Ramos (cell line): Measurements from ENCODE around the gene ALG14.
"Not testable (repeated sequence)": the region's sequence is repeated elsewhere in the genome, so short reads cannot be mapped to it uniquely, and the experiment has no call there.

Experiments
- in situ Hi-C: fragments of 300-500 bp; cut with MboI; formaldehyde crosslinking; loops from one replicate; pipeline ENCODE4 v1.14.3; 2022; ENCODE audit warnings: low sequenced_read_pairs; ENCODE audit not compliant: unreplicated experiment

The ALG14 gene

DNA sequence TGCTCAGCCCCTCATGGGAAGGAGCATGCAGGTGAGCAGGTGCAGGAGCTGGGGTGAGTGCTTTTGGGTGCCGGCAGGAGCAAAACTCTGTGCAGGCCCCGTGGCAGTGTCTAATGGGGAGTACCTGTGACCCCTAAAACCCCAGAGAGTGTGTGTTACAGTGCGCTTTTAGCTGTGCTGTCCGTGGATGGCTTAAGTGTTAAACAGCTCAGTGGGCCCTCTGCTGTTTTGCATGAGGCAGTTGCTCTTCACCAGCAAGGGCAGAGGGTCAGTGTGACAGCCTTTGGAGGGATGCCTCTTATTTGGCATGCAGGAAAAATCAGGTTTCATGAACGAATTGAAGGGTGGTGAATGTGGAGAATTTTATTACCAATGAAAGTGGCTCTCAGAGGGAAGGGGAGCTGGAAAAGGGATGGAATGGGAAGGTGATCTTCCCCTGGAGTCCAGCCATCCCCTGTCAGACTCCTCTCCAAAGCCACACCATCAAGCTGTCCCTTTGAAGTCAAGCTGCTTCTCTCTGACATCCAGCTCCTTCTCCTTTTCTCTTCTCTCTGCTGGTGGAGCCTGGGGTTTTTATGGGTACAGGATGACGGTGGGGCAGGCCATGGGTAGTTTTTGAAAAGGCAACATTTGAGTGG lies 17.0 kb upstream of the ALG14 start:
- in situ Hi-C loops = no loop called here

DNA sequence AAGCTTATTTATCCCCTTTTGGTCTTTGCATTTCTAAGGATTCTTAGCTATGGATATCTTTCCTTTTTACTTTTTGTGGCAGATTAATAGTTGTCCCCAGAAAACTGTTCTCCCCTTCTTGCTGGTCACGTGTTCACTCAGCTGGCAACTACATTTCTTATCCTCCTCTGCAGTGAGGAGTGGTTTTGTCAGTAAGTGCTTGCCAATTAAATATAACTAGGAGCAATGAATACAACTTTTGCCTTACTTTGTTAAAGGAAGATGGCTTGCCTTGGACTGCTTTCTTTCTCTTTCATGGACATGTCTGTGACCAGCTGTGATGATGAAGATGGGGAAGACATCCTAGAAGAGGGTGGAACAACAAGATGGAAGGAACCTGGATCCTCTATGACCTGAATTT lies 15.6 kb upstream of the ALG14 start:
- in situ Hi-C loops = no loop called here

DNA sequence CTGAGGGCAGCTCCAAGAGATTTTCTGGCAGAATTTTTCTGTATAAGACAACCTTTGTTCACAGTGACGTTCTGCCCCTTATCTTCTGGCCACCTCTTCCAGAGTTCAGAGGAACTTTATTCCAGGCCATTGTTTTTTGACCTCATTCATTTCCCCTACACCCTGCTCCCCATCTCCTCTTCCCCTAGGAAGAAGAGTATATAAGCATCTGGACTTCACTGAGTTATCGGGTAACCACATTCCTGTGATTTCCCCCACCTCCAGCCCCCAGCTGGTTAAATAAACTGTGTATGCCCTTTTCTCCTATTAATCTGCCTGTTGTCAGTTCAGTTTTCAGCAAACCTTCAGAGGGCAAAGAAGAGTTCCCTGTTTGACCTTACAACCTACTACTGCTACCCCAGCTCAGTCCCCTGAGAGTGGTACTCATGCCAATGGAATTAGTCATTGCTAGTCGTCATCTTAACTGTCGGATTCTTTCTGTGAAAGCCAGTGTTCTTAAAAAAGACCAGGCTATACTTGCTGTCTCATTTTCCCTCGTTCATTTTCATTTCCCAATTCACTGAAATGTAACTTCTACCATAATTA lies 14.3 kb upstream of the ALG14 start:
- in situ Hi-C loops = no loop called here

DNA sequence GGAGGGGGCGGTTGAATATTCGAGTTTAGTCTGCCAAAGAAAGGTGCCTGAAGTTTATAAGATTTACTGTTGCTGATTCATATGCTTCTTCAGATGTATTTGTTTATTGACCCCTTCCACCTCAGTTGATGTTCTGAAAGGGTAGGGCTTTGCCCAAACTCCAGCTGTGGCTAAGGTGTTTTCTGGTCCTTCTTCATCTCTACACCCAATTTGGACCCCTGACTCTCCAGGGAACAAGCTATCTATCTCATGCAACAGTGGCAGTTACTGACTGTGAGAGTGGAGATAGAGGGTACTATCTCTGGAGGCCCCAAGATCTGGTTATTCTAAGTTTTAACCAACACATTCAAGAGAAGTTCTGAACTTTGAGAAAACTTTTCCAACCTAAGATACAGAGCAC lies 12.6 kb upstream of the ALG14 start:
- in situ Hi-C loops = no loop called here

DNA sequence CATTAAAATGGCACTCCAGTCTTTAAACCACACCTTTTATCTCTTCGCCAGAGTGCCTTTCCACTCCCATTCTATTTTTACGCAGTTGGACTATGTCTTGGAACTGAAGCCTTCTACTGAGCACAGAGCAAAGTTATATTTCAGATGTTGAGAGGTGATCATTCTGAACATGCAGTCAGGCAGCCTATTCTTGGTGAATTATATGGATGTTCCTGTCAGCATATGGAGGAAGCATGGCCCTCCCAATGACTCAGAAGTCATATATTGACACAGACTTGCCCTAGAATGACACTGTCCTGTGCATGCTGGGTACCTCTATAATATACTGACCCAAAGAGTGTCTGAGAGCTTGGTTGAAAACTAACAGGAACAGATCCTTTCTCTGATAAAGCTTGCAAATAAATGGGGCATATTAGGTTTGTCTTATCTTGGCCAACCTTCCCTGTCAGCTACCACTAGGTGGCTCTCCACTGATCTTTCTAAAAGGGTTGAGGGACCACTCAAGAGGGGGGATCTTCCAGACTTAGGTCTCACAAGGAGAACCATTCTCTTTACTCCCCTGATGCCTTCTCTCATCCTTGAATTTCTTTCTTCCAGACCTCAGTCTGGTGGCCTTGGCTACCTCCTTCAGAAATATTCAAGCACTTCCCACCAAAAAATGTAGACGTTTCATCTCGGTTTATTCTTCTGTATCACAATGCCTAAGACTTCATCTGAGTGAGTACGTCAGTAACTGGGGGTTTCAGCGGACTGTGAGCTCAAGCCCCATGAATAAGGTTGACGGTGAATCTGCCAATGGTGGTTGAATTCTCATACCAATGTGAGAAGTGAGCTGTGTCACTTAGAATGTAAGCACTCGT lies 11.8 kb upstream of the ALG14 start:
- in situ Hi-C loops = no loop called here

DNA sequence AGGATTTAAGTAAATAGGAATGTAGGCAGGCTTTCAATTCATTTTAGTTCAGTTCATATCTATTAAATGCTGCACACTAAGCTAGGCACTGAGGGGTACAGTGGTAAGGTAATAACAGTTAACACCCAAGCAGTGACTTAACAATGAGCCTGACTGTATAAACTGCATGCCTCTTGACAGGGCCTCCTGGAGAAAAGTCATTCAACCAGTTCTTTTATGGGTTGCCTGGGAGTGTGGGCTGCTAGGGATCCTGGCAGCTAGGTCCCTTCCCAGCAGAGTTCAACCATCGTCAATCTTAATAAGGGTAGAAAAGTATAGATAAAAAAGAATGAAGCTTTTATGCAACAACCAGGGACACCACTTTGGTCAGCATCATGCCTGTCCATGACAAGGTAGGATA lies 8.1 kb upstream of the ALG14 start:
- in situ Hi-C loops = no loop called here

DNA sequence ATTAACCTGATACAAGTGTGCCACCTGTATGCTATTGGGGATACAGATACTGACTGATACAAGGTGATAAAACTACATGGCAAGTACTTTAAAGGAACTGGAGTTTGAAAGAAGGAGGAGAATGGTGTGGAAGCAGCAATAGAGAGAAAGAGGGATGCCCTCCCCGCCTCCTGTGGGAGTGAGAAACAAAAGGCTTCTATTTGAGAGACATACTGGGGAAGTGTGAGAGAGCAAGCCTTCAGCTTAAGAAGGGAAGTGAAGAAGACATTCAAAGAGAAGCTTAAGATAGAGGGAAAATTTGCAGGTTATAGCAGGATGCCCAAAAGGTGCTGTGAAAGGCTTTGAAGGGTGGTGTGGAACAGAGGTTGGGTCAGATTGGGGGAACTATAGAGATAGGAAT lies 7.7 kb upstream of the ALG14 start:
- in situ Hi-C loops = no loop called here

DNA sequence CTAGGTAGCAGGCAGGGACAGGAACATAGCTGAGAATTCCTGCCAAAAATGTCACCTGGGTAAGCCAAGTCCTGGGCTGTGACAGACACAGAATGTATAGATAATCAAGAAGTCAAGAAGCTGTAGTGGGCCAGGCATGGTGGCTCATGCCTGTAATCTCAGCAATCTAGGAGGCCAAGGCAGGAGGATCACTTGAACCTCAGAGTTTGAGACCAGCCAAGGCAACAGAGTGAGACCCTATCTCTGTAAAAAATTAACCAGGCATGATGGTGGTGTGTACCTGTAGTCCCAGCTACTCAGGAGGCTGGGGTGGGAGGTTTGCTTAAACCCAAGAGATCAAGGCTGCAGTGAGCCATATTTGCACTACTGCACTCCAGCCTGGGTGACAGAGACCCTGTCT lies 3.3 kb upstream of the ALG14 start:
- in situ Hi-C loops = no loop called here

DNA sequence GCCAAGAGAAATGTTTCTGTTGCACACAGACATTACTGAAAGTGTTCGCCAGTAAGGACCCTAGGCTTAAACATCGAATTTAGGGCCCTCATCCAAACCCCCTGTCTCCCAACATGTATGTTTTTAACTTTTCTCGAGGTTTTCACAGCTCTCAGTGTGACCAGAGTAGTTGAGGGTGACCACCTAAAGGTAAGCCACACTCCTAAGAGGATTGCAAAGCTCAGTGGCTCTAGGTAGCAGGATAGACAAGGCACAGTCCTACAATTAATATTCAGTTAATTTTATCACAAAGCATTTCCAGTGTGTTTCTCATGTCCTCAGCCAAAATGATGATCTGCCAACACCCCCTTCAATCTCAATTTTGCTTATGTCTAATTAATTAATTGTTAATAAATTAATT lies 695 bp upstream of the ALG14 start:
- in situ Hi-C loops = no loop called here

DNA sequence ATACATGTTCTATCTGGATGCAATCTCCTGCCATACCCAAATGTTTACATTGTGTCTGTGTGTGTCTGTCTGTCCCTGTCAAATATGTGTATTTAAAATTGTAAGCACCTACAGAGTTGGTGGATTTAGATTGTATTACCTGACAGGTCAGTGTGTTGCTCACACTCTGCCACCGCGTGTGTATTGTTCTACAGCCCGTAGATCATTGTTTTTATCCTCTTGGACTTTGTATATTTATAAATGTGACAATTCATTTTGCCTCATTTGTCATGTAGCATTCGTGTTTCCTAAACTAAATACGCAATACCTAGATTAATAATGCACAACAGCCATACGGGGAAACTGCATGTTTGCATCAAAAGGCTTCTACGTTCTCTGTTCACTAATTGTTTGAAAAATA lies 634 bp downstream of the ALG14 start:
- in situ Hi-C loops = no loop called here

DNA sequence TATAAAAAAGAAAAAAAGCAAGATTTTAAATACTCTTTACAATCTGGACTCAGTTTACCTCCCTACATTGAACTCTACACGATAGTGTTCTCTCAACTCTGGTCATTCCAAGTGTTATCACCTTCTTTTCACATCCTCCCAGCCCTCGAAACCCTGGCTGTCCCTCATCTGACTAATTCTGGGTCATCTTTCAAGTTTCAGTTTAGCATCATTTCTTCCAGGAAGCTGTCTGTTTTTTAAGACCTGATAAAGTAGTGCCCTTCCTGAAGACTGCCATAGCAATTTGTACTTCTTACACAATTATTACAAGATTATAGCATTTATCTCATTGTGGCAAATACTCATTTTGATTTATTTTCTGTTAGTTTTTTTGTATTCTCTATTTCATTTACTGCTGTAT lies 1.2 kb downstream of the ALG14 start:
- in situ Hi-C loops = no loop called here

DNA sequence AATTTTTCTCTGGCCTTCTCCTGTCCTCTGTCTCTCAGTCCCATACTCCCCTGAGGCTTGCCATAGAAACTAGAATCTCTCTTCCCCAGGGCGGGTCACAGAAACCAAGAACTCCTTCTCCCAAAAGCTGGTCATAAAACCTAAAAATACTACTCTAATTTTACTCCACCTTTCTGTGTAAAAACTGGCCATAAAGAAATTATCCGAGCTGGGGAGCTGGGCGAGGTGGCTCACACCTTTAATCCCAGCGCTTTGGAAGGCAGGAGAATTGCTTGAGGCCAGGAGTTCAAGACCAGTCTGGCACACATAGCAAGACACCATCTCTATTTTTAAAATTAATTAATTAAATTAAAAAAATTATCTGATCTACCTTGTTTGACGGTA lies 3.0 kb downstream of the ALG14 start:
- in situ Hi-C loops = no loop called here

DNA sequence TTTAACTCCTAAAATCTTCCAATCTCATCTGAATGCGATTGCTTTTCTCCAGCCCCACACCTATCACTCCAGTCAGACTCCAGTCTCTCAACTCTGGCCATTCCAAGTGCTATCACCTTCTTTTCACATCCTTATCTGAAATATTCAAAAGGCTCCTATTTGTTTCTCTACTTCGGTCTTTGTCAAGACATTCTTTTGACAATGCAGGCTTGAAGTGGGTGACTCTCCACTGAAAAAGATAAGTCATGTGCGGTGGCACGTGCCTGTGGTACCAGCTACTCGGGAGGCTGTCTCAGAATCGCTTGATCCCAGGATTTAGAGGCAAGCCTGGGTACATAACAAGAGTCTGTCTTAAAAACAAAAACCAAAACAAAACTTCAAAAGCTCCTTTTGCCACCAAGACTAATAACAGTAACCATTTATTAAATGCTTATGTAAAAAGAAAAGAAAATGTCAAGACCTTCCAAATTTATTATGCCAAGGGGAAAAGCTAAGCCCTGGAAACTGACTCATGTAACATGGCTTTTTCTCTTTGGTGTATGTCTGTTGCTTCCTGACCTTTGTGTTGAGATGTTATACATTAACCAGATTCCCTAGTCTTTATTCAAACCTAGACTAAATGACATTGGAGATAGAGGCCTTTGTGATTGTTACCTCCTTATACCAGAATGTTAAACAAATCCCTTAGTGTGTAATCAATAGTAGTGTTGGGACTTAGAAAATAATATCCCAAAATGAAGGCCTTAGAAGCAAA lies 3.6 kb downstream of the ALG14 start:
- in situ Hi-C loops = no loop called here

DNA sequence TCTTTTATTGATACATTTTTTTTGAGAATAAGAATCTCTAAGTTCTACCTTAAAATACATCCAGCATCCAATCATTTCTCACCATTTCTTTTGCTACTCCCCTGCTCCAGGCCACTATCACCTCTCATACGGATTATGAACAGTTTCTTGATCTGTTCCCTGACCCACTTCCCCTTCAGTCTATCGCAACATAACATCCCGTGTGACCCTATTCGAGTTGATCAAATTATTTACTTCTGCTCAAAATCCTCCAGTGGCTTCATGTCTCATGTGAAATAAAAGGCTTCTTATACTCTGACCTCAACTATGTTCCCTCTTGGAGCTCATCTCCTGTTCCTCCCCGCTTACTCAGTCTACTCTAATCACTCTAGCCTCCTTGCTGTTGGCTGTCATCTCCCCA lies 5.2 kb downstream of the ALG14 start:
- in situ Hi-C loops = no loop called here

DNA sequence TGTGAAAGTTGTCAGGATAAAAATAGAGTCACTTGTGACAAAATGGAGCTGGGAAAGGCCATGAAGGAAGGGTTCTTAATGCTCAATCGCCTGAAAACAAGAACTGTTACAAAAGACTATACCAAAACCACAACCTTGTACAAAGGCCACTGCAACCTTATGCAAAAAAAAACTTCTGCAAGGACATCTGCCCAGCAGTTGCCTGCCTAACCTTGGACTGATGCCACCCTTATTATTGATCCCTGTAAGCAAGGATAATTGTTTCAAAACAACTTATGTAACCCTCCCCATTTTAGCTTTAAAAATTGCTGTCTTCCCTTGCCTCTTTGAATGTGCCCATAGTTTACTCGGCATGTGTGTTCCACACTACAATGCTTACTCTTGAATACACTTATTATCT lies 5.7 kb downstream of the ALG14 start:
- in situ Hi-C loops = no loop called here

DNA sequence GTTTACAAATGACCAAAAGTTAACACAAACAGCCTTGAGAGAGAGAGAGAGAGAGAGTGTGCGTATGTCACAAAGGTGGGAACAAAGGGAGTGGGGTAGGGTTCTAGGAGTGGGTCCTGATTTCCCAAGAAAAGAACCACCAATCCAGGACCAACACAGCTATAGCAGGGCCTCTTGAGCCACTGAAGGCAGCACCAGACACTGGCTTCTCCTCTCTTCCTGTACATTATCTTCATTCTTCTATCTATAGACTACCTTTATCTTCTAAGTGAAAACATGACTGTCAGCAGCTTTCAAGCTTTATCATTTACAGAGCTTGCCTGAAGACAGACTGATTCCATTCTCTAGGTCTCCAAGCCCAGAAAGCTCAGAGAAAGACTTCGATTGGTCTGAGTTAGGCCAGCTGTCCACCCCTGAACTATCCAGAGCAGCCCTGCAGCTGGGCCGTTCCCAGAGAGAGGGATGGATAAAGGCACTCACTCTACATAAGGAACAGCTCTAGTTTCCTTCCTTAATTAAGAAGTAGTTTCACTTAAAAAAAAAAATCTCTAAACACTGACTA lies 11.2 kb downstream of the ALG14 start:
- in situ Hi-C loops = no loop called here

DNA sequence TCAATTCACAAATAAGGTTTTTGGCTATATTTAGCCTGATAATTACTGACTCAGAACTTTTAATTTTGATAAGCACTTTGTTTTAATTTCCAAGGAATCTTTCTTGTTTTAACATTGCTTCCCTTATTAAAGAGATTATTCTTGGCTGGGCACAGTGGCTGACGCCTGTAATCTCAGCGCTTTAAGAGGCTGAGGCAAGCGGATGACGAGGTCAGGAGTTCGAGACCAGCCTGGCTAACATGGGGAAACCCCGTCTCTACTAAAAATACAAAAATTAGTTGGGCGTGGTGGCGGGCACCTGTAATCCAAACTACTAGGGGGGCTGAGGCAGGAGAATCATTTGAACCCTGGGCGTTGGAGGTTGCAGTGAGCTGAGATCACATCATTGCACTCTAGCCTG lies 13.8 kb downstream of the ALG14 start:
- in situ Hi-C loops = no loop called here

DNA sequence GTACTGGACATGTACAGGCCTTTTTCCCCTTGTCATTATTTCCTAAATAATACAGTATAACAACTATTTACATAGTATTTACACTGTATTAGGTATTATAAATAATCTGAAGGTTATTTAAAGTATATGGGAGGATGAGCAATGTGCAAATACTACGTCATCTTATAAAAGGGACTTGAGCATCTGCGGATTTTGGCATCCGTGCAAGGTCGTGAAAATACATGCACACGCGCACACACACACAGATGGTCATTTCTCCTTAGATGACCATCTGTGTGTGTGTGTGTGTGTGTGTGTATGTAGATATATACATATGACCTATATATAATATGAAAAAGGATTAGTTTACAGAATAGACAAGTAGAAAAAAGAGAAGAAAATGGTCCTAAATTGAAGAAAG lies 15.4 kb downstream of the ALG14 start:
- in situ Hi-C loops = no loop called here

DNA sequence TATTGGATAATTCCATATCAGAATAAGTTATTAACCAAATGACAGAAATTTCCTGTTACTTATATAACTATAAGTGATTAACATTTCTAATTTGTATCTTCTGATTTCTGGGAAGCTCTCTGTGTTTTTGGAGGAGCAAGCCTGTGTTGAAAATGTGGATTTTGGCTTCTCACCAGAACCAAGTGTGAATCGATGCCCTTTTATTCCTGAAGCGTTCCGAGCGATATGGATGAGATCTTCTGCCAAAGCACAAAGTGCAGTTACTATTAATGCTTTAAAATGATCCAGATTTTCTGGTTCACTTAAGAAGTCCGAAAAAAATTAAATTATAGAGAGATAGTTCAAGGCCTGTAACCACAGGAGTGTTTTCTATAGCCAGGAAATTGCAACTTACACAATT lies 22.8 kb downstream of the ALG14 start:
- in situ Hi-C loops = no loop called here

DNA sequence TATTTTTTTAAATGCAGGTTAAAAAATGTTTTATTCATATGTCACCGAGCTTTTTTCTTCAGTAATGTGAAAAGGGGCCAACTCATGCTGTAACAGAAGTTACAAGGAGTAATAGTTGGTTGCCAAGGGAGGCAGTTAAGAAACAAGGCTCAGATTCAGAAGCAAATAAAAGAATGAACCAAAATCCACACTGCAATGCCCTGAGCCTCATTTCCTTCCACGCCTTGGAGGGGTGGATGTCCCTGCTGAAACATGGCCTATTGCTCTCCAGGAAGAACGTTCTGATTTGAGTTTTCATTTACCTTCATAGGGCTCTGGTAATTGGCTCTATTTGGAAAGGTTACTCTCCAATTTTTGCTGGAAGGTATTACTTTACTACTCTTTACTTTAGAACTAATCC lies 24.4 kb downstream of the ALG14 start:
- in situ Hi-C loops = no loop called here

DNA sequence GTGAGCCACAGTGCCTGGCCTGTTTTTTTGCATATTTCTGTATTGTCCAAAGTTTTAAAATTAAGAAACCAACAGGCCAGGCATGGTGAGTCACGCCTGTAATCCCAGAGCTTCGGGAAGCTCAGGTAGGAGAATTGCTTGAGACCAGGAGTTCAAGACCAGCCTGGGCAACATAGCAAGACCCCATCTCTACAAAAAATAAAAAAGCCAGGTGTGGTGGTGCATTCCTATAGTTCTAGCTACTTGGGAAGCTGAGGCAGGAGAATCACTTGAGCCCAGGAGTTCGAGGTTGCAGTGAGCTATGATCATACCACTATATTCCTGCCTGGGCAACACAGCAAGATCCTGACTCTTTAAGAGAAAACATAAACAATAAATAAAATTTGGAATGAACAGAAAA lies 25.1 kb downstream of the ALG14 start:
- in situ Hi-C loops = not testable (repeated sequence)
